HL-60 (cell line): ENCODE results near the gene ECEL1.

Experiments
- CTCF ChIP-seq: IDR thresholded peaks from one replicate; pipeline ENCODE4 v1.5.1; 2011; ENCODE audit warnings: low read length, control low read depth, inconsistent platforms; ENCODE audit not compliant: insufficient read depth
- POLR2AphosphoS5 ChIP-seq: IDR thresholded peaks from 2 replicates; pipeline ENCODE4 v1.6.1; 2012; ENCODE audit warnings: low read depth
- SPI1 ChIP-seq: IDR thresholded peaks from 2 replicates; pipeline ENCODE4 v1.6.1; 2012; ENCODE audit warnings: low read depth, mild to moderate bottlenecking, borderline replicate concordance

DNA sequence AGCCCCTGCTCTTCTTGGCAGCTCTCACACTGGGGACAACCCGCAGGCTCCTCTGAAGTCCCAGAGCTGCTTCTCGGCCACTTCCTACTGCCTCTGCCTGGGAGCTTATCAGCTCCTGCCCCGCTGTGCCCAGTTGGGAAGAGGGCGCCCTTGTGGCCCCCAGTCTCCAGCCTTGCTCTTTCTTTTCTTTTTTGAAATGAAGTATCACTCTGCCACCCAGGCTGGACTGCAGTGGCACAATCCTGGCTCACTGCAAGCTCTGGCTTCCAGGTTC lies 52.3 kb downstream of the ECEL1 start:
- no peak for TF ChIP-seq SPI1
- no peak for TF ChIP-seq CTCF
- TF ChIP-seq POLR2AphosphoS5, result no peak
